ACHN (cell line): ENCODE results near the gene OIT3.
"Not testable (repeated sequence)": the region's sequence is repeated elsewhere in the genome, so short reads cannot be mapped to it uniquely, and the experiment has no call there.

ENCODE experiments used
- DNase-seq: peaks from one replicate; pipeline ENCODE4 v3.0.0-alpha.2; 2015
- in situ Hi-C: cut with HindIII; loops from 2 replicates; pipeline ENCODE4 v1.10.0; 2017; ENCODE audit warnings: low sequenced_read_pairs, low pct_ligation_motif_present, low pct_unique_long_range_greater_than_20kb

The OIT3 gene

DNA sequence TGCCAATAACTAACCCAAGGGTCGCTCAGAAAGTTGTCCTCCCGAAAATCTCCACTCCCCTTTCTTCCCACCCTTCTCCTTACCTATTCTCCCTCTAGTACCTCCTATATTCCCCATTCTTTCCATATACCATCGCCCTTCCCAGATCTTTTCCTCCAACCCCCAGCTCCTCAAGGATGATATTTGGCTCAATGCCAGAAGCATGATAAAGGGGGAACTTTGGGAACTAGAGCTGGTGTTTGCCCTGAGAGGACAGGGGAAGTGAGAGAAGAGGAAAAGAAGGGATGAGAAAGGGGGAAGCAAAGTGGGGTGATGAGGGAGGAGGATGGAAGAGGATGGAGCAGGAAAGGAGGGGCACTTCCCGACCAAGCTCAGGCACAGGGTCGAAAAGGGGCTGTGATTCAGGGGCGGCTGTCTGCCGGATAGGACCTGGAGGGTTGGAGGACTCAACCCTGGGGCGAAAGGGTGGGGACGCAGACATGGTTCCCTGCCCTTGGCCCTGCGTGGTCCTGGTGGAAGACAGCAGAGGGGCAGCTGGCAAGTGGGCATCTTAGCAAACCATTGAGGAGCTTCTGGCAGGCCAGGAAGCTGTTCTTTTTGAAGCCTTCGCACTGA lies 1.8 kb downstream of the OIT3 start:
- in situ Hi-C loops: no loop called here
- no peak for DNase-seq

DNA sequence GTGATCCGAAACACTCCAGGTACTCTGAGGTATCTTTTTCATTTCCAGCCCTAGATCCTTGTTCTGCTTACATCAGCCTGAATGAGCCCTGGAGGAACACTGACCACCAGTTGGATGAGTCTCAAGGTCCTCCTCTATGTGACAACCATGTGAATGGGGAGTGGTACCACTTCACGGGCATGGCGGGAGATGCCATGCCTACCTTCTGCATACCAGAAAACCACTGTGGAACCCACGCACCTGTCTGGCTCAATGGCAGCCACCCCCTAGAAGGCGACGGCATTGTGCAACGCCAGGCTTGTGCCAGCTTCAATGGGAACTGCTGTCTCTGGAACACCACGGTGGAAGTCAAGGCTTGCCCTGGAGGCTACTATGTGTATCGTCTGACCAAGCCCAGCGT lies 5.1 kb downstream of the OIT3 start:
- DNase-seq: no peak
- in situ Hi-C loops: no loop called here

DNA sequence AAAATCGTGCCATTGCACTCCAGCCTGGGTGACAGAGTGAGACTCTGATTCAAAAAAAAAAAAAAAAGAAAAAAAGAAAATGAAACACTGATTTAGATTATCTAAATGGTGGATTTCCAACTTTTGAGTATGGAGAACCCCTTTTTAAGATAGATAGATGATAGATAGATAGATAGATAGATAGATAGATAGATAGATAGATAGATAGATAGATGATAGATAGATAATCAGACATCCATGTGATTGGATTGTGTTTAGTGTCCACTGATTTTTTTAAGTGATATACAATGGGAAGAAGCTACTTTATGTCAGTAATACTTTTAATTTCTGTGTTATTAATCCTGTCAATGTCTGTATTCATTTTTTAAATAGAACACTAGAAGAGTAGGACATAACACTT lies 6.0 kb downstream of the OIT3 start:
- DNase-seq: no peak
- in situ Hi-C loops: no loop called here

DNA sequence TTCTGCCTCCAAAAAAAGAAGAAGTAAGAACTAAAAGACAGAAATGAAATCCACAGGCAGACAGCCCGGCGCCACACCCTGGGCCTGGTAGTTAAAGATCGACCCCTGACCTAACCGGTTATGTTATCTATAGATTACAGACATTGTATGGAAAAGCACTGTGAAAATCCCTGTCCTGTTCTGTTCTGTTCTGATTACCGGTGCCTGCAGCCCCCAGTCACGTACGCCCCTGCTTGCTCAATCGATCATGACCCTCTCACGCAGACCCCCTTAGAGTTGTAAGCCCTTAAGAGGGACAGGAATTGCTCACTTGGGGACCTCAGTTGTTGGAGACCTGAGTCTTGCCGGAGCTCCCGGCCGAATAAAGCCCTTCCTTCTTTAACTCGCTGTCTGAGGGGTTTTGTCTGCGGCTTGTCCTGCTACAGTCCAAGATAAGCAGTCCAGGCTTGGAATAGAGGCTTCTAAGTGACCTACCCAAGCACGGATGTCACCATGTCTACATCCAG lies 10.5 kb downstream of the OIT3 start:
- DNase-seq, in situ Hi-C loops: not testable (repeated sequence)

DNA sequence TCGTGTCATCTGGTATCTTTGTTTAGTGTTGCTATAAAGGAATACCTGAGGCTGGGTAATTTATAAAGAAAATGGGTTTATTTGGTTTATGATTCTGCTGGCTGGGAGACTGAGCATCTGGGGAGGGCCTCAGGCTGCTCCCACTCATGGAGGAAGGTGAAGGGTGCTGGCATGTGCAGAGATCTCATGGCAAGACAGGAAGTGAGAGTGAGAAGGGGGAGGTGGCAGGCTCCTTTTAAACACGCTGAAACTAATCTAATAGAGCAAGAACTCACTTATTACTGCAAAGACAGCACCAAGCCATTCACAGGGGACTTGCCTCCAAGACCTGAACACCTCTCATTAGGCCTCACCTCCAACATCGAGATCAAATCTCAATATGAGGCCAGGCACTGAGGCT lies 11.3 kb downstream of the OIT3 start:
- no peak for DNase-seq
- in situ Hi-C loops: no loop called here

DNA sequence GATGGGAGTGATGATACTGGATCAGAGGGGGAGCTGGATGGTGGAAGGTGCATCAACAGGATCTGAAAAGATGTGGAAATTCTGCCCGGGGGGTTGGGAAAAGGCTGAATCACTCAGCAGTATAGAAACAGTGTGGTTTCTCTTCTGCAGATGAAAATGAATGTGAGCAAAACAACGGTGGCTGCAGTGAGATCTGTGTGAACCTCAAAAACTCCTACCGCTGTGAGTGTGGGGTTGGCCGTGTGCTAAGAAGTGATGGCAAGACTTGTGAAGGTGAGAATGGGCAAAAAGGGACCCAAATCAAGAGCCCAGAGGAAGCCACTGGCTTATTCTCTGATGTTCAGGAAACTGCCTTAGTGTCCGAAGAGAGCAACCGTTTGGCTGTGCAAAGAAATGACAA lies 12.9 kb downstream of the OIT3 start:
- no peak for DNase-seq
- in situ Hi-C loops: no loop called here

DNA sequence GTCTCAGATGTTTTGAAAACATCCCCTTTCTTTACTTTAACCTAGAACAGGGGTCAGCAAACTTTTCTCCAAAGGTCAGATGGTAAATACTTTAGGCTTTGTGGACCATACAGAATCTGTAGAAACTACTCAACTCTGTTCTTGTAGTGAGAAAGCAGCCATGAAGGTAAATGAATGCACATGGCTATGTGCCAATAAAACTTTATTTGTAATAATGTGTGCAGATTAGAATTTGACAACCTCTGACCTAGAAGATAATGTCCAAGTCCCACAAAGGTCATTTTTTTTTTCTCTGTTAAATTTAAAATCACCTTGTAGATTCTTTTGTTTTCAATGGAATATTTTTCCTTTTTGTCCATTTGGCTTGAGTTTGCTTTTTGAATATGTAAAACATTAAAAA lies 17.2 kb downstream of the OIT3 start:
- no peak for DNase-seq
- in situ Hi-C loops: no loop called here

DNA sequence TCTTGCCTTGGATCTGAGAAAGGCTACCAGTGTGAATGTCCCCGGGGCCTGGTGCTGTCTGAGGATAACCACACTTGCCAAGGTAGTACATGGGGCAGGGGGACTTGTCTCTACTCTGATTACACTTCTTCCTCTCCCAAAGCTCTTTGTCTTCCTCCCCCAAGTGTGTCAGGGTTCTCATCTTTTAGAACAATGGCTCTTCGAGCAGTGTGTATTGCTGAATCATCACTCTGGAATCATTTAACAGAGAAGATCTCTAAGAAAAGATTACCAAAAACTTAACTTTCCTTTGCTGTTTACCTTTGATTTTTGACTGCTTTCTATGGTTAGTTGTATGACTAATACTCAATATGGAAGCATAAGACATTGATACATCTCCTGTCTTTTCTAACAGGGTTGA lies 18.2 kb downstream of the OIT3 start:
- no peak for DNase-seq
- in situ Hi-C loops: no loop called here

DNA sequence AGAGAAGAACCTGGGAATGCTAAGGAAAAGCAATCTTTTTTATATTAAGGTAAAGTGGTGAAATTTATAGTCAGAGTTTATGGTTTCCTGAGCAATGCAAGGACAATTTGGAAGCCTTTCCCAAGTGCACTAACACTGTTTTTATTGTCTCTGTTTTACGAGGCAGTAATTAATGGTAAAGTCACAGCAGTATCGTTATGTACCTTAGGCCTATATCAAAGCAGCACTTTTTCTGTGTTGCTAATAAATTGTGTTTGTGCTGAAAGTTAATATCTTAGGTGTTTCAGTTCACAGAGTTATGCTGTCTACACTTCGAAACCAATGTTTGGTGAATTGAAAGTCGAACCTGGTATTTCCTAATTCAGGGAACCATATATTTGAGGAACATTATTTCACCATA lies 19.2 kb downstream of the OIT3 start:
- no peak for DNase-seq
- in situ Hi-C loops: no loop called here

DNA sequence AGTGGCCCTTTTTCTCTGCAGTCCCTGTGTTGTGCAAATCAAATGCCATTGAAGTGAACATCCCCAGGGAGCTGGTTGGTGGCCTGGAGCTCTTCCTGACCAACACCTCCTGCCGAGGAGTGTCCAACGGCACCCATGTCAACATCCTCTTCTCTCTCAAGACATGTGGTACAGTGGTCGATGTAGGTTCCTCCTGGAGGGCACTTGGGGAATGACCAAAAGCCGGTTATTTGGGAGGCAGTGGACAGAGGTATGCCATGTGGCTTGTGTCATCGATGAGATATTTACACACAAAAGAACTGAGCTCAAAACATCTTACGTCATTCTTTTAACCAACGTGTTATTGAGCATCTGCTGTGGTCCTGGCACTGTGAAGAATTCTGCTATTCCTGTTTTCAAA lies 19.7 kb downstream of the OIT3 start:
- in situ Hi-C loops: no loop called here
- DNase-seq: no peak

DNA sequence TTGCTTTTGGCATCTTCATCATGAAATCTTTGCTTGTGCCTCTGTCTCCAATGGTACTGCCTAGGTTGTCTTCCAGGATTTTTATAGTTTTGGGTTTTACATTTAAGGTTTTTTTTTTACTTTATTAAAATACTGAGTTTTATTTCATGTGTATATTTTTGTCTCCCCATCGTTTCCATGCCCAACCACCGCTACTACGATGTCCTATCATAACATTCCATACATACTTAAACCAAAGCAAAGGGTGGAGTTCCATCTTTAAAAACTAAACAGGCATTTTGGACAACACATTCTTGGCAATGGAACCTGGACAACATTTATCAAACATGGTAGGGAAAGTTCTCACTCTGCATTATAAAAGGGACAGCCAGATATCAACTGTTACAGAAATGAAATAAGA lies 23.7 kb downstream of the OIT3 start:
- in situ Hi-C loops, DNase-seq: not testable (repeated sequence)

DNA sequence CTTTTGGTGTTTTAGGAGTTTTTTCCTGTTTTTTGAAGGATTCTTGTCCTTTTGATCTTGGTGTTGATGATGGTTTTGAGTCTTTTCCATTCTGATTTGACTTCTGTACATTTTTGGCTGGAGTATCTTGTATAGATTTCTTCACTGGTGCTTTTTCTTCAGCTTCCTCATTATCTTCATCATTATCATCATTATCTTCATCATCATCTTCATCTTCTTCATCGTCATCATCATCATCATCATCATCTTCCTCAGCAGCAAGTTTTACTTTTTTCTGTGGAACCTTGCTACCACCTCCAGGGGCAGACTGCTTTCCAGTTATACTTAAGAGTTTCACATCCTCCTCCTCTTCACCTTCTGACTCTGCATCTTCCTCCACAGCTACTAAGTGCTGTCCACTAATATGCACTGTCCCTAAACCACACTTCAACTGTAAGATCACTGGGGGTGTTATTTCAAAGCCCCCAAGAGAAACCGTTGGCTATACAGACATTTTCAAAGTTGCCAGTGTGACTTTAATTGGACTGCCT lies 24.3 kb downstream of the OIT3 start:
- in situ Hi-C loops, DNase-seq: not testable (repeated sequence)

DNA sequence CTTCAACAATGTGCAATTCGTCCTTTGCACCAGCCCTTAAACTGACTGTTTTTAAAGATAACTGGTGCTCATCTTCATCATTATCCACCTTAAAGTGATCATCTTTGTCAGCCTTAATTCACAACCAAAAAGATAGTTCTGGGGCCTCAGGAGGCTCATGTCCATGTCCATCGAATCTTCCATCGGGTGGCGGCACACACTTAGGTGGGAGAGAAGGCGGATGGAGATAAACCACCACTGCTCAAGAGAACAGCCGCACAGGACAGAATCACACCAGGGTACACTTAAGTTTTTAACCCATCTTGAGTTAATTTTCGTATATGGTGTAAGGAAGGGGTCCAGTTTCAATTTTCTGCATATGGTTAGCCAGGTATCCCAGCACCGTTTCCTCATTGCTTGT lies 24.8 kb downstream of the OIT3 start:
- DNase-seq: no peak
- in situ Hi-C loops: no loop called here

DNA sequence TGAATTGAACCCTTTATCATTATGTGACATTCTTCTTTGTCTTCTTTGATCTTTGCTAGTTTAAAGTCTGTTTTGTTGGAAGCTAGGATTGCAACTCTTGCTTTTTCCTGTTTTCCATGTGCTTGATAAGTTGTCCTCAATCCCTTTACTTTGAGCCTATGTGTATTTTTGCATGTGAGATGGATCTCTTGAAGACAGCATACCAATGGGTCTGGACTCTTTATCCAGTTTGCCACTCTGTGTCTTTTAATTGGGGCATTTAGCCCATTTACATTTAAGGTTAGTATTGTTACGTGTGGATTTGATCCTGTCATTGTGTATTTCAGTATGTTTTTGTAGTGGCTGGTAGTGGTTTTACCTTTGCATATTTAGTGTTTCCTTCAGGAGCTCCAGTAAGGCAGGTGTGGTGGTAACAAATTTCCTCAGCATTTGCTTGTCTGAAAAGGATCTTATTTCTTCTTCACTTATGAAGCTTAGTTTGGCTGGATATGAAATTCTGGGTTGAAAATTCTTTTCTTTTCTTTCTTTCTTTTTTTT lies 27.7 kb downstream of the OIT3 start:
- in situ Hi-C loops, DNase-seq: not testable (repeated sequence)

DNA sequence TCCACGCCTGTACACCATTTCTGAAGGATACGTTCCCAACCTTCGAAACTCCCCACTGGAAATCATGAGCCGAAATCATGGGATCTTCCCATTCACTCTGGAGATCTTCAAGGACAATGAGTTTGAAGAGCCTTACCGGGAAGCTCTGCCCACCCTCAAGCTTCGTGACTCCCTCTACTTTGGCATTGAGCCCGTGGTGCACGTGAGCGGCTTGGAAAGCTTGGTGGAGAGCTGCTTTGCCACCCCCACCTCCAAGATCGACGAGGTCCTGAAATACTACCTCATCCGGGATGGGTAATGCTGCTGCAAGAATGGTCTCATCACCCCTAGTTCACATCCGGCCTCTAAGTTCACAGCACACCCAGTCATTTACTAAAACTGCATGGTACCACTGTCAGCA lies 30.8 kb downstream of the OIT3 start:
- in situ Hi-C loops: no loop called here
- DNase-seq: no peak

DNA sequence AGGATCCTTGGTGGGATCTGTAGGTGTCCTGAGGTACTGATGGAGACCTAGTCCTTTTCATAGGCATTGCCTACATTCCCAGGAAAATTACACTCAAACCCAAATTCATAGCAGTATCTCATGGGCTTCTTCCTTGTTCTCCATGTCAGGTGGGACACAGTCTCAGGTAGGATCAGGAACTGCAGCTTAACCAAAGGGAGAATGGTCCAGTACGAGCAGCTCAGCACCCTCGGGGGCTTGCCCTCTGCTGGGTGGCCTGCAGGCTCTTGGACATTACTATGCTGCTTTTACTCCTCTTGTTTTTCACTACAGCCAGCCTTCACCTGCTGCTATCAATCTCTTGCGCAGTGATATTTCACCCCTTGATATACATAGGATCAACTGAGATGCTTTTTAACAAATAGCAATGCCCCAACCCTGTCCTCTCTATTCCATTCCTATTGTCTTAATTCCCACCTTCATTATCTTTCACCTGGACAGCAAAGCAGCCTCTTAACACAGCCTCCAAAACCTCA lies 32.5 kb downstream of the OIT3 start:
- in situ Hi-C loops: no loop called here
- DNase-seq: no peak

DNA sequence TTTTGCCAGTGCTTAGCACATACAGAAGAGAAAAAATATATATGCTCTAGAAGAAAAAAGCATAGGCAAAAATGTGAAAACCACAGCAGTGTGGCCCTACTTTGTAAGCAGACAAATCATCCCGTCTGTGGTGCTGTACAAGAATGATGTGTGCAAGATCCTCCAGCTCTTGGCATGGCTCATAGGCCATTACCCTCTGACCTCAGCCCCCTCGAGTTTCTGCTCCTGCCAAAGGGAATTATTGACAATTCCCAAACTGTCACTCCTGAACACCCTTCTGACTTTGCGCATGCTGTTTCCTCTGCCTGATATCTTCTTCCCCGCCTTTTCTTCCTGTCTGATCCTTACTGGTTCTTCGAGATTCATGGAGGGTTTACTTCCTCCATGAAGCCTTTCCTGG lies 33.9 kb downstream of the OIT3 start:
- no peak for DNase-seq
- in situ Hi-C loops: no loop called here

DNA sequence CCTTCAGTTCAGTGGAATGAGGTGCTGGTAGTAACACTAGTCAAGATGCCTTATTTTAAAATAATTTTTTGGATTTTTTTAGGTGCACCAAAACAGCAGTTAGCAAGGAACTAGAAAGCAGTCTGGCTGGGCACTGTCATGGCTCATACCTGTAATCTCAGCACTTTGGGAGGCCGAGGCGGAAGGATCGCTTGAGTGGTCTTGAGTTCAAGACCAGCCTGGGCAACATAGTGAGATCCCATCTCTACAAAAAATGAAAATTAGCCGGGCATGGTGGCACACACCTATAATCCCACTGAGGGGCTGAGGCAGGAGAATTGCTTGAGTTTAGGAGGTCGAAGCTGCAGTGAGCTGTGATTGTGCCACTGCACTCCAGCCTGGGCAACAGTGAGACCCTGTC lies 35.3 kb downstream of the OIT3 start:
- in situ Hi-C loops: no loop called here
- DNase-seq: no peak

DNA sequence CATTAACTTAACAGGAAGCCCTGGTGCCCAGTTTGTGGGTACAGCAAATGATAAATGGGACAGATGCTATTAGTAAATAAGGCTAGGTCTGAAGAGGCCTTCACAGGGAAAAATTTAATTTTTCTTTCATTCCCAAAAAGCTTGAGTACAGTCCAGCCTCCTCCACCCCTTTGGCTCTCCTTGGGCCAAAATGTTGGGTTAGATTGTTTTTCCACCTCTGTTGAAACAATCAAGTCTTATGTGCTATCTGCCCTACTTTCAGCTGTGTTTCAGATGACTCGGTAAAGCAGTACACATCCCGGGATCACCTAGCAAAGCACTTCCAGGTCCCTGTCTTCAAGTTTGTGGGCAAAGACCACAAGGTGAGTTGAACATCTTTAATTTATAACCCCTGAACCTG lies 36.7 kb downstream of the OIT3 start:
- in situ Hi-C loops: no loop called here
- DNase-seq: no peak

DNA sequence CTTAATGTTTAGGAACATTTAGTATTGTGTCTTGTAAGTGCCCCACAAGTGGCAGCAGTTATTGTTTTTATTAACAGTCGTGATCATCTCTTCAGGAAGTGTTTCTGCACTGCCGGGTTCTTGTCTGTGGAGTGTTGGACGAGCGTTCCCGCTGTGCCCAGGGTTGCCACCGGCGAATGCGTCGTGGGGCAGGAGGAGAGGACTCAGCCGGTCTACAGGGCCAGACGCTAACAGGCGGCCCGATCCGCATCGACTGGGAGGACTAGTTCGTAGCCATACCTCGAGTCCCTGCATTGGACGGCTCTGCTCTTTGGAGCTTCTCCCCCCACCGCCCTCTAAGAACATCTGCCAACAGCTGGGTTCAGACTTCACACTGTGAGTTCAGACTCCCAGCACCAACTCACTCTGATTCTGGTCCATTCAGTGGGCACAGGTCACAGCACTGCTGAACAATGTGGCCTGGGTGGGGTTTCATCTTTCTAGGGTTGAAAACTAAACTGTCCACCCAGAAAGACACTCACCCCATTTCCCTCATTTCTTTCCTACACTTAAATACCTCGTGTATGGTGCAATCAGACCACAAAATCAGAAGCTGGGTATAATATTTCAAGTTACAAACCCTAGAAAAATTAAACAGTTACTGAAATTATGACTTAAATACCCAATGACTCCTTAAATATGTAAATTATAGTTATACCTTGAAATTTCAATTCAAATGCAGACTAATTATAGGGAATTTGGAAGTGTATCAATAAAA lies 38.9 kb downstream of the OIT3 start:
- in situ Hi-C loops: no loop called here
- no peak for DNase-seq
